Measurements from ENCODE around the gene SF3B6. TPM values are rescaled to one million over a fixed set of nuclear protein-coding genes. Genes with fewer than 3 reads are reported as not detected.

The SF3B6 gene
- total and polyA plus RNA-seq, 2 donors (not counting 1 experiment from before 2014, with no cell fraction given), result 134 to 210 TPM

DNA sequence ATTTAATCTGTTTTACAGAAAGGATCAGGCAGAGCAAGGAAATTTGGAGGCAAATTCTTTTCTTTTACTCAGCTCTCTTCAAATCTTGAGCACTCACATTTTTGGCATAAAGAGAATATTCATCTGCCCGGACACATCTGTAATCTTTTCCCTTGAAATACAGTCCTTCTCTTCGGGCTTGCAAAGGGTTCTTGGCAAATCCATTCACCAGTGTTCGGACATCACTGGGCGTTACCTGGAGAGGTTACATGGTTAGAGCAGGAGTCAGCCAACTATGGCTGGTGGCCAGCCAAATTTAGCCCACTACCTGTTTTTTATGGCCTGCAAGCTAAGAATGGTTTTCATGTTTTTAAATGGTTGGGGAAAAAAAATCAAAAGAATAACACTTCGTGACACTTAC, 44.9 kb upstream of the SF3B6 start:
- Histone ChIP-seq H3K4me3 (replicated peaks in 1 of 4; ENCODE audit: control extremely low read depth in 1 of 4, insufficient read depth in 1 of 4, low read depth in 3 of 4, low read length in 4 of 4) (no peak overlapping the region), H3K9ac (ENCODE audit: insufficient read depth, low read length) (no peak overlapping the region), H3K4me2 (ENCODE audit: extremely low read depth, insufficient read depth, low read length) (no peak overlapping the region), H4K20me1 (ENCODE audit: control insufficient read depth, extremely low read depth, insufficient read depth, low read length) (no peaks in the 10 kb centered on the region), H3K36me3 (ENCODE audit: control insufficient read depth, insufficient read depth, low read length) (no peaks in the 10 kb centered on the region), H3K27ac (ENCODE audit: insufficient read depth, low read length) (no peak overlapping the region), H3K27me3 (ENCODE audit: control insufficient read depth, insufficient read depth, low read length) (no peaks in the 10 kb centered on the region), H2AFZ (ENCODE audit: low read length) (no peak overlapping the region), H3K9me3 (ENCODE audit: control insufficient read depth, insufficient read depth, low read depth, low read length) (no peaks in the 10 kb centered on the region), H3K79me2 (ENCODE audit: control insufficient read depth, insufficient read depth, low read length) (no peaks in the 10 kb centered on the region), H3K4me1 (ENCODE audit: control insufficient read depth, extremely low read depth, insufficient read depth, low read length) (no peaks in the 10 kb centered on the region)
- TF ChIP-seq, protein P1, sequence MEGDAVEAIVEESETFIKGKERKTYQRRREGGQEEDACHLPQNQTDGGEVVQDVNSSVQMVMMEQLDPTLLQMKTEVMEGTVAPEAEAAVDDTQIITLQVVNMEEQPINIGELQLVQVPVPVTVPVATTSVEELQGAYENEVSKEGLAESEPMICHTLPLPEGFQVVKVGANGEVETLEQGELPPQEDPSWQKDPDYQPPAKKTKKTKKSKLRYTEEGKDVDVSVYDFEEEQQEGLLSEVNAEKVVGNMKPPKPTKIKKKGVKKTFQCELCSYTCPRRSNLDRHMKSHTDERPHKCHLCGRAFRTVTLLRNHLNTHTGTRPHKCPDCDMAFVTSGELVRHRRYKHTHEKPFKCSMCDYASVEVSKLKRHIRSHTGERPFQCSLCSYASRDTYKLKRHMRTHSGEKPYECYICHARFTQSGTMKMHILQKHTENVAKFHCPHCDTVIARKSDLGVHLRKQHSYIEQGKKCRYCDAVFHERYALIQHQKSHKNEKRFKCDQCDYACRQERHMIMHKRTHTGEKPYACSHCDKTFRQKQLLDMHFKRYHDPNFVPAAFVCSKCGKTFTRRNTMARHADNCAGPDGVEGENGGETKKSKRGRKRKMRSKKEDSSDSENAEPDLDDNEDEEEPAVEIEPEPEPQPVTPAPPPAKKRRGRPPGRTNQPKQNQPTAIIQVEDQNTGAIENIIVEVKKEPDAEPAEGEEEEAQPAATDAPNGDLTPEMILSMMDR (conservative IDR thresholded peaks at IDR 0.05 in 1 of 2, IDR thresholded peaks at IDR 0.05 in 1 of 2; ENCODE audit: low read depth in 1 of 2, low read length in 2 of 2), result no peak
- TF ChIP-seq EZH2 (IDR thresholded peaks at IDR 0.05; ENCODE audit: low read length, missing control alignments), result no peak
- no peak for DNase-seq (ENCODE audit: low read depth in 2 of 2)

DNA sequence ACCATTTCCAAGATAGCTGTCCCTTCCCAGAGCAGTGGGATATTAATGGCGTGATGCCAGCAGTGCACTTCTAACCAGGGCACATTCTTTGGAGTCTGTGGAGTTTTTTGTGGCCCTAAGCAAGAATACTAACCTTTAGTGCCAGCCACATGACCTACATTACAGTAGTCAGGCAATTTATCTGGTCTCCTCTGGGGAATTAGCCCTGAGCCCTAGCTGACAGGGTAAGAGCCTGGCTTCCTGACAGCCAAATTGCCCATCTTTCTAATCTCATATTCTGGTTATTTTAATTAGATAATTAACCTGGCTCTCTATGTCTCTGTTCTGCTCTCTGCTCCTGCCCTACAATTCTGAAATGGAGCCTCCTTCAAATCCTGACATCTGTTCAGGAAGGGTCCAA, 41.8 kb upstream of the SF3B6 start:
- no peaks in the 10 kb centered on the region for H3K36me3 ChIP-seq (ENCODE audit: control insufficient read depth, insufficient read depth, low read length)
- H3K9ac ChIP-seq (ENCODE audit: insufficient read depth, low read length), result no peak overlapping the region
- no peaks in the 10 kb centered on the region for H3K27me3 ChIP-seq (ENCODE audit: control insufficient read depth, insufficient read depth, low read length)
- H4K20me1 ChIP-seq (ENCODE audit: control insufficient read depth, extremely low read depth, insufficient read depth, low read length), result no peaks in the 10 kb centered on the region
- TF ChIP-seq, protein P1 (conservative IDR thresholded peaks at IDR 0.05 in 1 of 2, IDR thresholded peaks at IDR 0.05 in 1 of 2; ENCODE audit: low read depth in 1 of 2, low read length in 2 of 2), result no peak
- no peak for TF ChIP-seq EZH2 (IDR thresholded peaks at IDR 0.05; ENCODE audit: low read length, missing control alignments)
- no peaks in the 10 kb centered on the region for H3K9me3 ChIP-seq (ENCODE audit: control insufficient read depth, insufficient read depth, low read depth, low read length)
- no peak overlapping the region for H3K4me2 ChIP-seq (ENCODE audit: extremely low read depth, insufficient read depth, low read length)
- no peak for DNase-seq (ENCODE audit: low read depth in 2 of 2)
- no peak overlapping the region for H2AFZ ChIP-seq (ENCODE audit: low read length)
- no peaks in the 10 kb centered on the region for H3K79me2 ChIP-seq (ENCODE audit: control insufficient read depth, insufficient read depth, low read length)
- H3K4me3 ChIP-seq (replicated peaks in 1 of 4; ENCODE audit: control extremely low read depth in 1 of 4, insufficient read depth in 1 of 4, low read depth in 3 of 4, low read length in 4 of 4), result no peak overlapping the region
- no peaks in the 10 kb centered on the region for H3K4me1 ChIP-seq (ENCODE audit: control insufficient read depth, extremely low read depth, insufficient read depth, low read length)
- H3K27ac ChIP-seq (ENCODE audit: insufficient read depth, low read length), result no peak overlapping the region

DNA sequence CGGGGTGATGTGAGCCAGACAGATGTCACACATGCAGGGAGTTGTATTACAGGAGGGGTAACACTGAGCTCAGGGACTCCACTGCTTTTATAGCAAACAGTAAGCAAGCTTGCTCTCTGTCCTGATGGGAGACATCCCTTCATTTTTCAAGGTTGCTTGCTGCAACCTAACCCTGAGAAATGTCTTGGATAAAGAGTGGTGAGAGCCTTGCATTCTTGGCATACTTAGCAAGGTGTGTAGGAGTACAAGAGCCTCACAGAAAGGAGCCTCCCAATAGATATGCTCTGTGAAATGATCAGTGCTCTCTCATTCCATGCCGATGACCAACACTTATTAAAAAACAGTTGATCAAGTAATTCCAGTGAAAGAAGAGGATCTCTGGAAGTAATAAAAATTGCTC, 38.9 kb upstream of the SF3B6 start:
- Histone ChIP-seq H3K27ac (ENCODE audit: insufficient read depth, low read length) (no peak overlapping the region), H3K4me2 (ENCODE audit: extremely low read depth, insufficient read depth, low read length) (no peak overlapping the region), H3K4me3 (replicated peaks in 1 of 4; ENCODE audit: control extremely low read depth in 1 of 4, insufficient read depth in 1 of 4, low read depth in 3 of 4, low read length in 4 of 4) (no peak overlapping the region), H3K9me3 (ENCODE audit: control insufficient read depth, insufficient read depth, low read depth, low read length) (no peaks in the 10 kb centered on the region), H3K4me1 (ENCODE audit: control insufficient read depth, extremely low read depth, insufficient read depth, low read length) (no peaks in the 10 kb centered on the region), H4K20me1 (ENCODE audit: control insufficient read depth, extremely low read depth, insufficient read depth, low read length) (no peaks in the 10 kb centered on the region), H3K9ac (ENCODE audit: insufficient read depth, low read length) (no peak overlapping the region), H3K27me3 (ENCODE audit: control insufficient read depth, insufficient read depth, low read length) (no peaks in the 10 kb centered on the region), H3K79me2 (ENCODE audit: control insufficient read depth, insufficient read depth, low read length) (no peaks in the 10 kb centered on the region), H2AFZ (ENCODE audit: low read length) (no peak overlapping the region), H3K36me3 (ENCODE audit: control insufficient read depth, insufficient read depth, low read length) (no peaks in the 10 kb centered on the region)
- peak in 1 of 2 donors; percentile 84 for DNase-seq (ENCODE audit: low read depth in 2 of 2)
- TF ChIP-seq, protein P1 (conservative IDR thresholded peaks at IDR 0.05 in 1 of 2, IDR thresholded peaks at IDR 0.05 in 1 of 2; ENCODE audit: low read depth in 1 of 2, low read length in 2 of 2), result no peak
- no peak for TF ChIP-seq EZH2 (IDR thresholded peaks at IDR 0.05; ENCODE audit: low read length, missing control alignments)

Measured in fibroblast of lung (primary cell).